Measurements from ENCODE around the gene GLRX5.

GLRX5 gene

GRCh38 chr14:95534299-95535225, at the start of gene GLRX5:
TSS of gene GLRX5 (plus strand) at chr14:95535050. CDS start at chr14:95535090, 40 bp downstream.
- peak; percentile 100 for DNase-seq (ENCODE audit: low spot score)

GRCh38 chr14:95485222-95485819, 49.5 kb upstream of the GLRX5 start:
- no peak for DNase-seq (ENCODE audit: low spot score)

- DNase-seq (ENCODE audit: low spot score): no peak
Observed at GRCh38 chr14:95486875-95487668, 47.8 kb upstream of the GLRX5 start.

DNA sequence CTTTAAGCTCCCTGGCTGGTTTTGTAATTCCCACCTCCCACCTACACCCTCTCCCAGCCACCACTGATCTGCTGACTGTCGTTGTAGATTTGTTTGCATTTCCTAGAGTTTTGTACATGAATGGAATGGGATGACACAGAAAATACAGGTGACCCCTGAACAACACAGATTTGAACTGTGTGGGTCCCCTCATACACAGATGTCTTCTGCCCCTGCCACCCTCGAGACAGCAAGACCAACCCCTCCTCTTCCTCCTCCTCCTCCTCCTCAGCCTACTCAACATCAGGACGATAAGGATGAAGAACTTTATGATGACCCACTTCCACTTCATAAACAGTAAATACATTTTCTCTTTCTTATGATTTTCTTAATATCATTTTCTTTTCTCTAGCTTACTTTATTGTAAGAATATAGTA, 47.2 kb upstream of the GLRX5 start:
- no peak for DNase-seq (ENCODE audit: low spot score)

GRCh38 chr14:95488376-95489213, 46.3 kb upstream of the GLRX5 start:
- DNase-seq (ENCODE audit: low spot score): peak; percentile 63

GRCh38 chr14:95489214-95490137, 45.4 kb upstream of the GLRX5 start:
- no peak for DNase-seq (ENCODE audit: low spot score)

GRCh38 chr14:95490138-95490509, 44.7 kb upstream of the GLRX5 start:
- DNase-seq (ENCODE audit: low spot score): no peak

DNA sequence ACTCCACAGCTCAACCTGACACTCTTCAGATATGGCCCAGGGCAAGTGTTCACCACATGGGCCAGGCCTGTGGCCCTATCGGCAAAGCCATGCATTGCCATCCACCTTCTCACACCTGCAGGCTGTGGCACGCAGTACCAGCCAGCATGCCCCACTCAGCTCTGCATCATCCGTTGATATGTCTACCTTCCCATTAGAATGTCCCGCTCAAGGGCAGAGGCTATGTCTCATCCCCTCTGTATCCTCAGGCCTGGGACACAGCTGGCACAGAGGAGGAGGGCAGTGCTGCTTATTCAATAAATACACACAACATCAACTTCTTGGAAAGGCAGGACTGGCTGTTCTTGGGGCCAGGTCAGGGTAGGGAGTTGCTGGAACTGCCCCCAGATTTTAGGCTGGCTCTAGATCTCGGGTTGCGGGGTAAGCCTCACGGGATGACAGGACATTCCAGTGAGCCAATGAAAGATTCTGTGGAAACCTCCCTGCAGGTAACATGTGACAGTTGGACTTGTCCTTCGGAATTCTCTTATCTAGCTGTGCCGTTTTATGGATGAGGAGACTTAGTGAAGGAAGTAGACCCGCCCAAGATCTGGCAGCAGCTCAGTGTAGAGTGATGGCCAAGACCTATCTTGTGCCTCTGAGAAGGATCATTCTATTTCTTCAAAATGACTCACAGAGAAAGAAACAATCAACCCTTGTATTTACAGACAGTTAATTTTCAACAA, 44.0 kb upstream of the GLRX5 start:
- DNase-seq (ENCODE audit: low spot score): no peak

GRCh38 chr14:95491936-95492608, 42.8 kb upstream of the GLRX5 start:
- no peak for DNase-seq (ENCODE audit: low spot score)

DNA sequence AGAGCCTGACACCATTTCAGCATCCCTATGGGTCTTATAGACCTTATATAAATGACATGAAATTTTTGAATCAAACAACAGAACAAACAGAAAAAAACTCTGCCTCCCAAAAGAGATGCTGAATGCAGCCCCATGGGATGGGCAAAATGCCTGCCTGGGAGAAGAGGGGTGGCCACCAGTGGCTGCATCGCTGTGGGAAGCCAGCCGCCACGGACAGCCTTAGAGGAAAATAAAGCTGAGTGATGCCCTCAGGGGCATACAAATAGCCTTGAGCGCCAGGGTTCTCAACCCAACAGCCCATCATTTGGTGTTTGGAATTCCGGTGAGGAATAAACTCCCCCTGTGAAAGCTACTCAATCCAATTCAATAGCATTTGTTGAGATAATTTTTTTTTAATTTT, 41.3 kb upstream of the GLRX5 start:
- DNase-seq (ENCODE audit: low spot score): no peak

- no peak for DNase-seq (ENCODE audit: low spot score)
Observed at GRCh38 chr14:95493976-95494375, 40.9 kb upstream of the GLRX5 start.

GRCh38 chr14:95494456-95494855, 40.4 kb upstream of the GLRX5 start:
- DNase-seq (ENCODE audit: low spot score): no peak

GRCh38 chr14:95495076-95495475, 39.8 kb upstream of the GLRX5 start:
- no peak for DNase-seq (ENCODE audit: low spot score)

DNA sequence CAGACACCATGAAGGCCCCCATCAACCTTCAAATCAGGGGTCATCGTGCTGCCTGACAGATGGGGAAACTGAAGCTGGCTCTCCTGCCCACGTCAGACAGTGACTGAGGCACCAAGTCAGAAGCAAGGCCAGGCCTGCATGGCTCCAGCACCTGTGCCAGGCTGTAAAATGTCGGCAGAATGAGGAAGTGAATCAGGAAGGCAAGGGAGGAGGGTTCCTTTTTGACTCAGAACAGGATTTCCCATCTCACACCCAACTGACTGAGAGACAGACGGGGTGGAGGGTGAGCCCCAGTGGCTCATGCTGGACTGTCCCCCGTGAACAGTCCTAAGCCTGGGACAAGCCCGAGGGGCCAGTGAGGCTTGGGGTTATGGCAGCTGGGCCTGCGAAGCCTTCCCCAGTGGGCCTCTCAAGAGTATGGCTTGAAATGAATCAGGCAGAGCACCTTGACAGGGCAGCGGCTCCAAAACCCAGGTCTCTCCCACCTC, 39.3 kb upstream of the GLRX5 start:
- DNase-seq (ENCODE audit: low spot score): no peak

GRCh38 chr14:95496111-95496681, 38.7 kb upstream of the GLRX5 start:
- DNase-seq (ENCODE audit: low spot score): peak; percentile 51

DNA sequence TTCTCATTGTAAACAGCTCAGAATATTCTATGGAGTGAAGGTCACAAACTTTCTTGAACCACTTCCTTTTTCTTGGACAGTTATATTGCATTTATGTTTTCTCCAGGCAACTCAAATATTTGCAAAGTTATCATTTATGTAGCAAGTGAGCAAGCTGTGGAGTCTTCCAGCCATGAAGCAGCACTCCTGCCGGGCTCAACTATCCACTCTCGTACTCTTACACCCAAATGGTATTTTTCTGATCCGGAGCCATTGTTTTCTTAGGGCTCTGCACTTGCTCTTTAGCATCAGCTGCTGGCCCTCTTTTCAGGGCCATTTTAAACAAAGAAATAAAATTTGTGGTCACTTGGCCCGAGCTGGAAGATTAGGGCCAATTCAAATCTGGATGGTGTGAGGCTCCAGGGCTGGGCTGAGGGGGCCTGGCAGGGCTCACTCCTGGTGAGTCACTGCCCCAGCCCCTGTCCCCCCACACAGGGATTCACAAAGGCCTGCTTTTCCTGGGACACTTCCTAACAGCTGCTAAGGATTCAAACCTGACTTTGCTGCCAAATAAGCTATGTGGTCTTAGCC, 38.1 kb upstream of the GLRX5 start:
- no peak for DNase-seq (ENCODE audit: low spot score)

DNA sequence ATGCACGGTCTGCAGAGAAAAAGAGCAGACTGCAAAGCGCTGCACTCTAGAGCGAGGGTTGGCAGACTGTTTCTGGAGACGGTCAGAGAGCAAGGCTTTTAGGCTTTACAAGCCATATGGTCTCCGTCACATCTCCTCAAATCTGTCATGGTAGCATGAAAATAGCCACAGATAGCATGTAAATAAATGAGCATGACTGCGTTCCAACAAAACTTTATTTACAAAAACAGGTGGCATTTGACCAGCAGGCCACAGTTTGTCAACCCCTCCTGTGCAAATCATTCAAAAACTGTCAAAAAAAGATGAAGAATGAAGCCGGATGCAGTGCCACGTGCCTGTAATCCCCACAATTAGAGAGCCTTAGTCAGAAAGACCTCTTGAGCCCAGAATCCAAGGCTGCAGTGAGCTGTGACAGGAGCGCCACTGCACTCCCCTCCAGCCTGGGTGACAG, 37.3 kb upstream of the GLRX5 start:
- no peak for DNase-seq (ENCODE audit: low spot score)

GRCh38 chr14:95498622-95499353, 36.1 kb upstream of the GLRX5 start:
- no peak for DNase-seq (ENCODE audit: low spot score)
